OCI-LY1 (cell line): ENCODE results near the gene SOX5.

Source experiments
- H2AFZ ChIP-seq: fragments of 200-600 bp; sonication (generic), shearing (Covaris generic); 2 replicates; pipeline ENCODE4 v1.6.0; 2014; ENCODE audit warnings: antibody characterized with exemption, mild to moderate bottlenecking, low read length
- H3F3A ChIP-seq: fragments of 200-600 bp; sonication (generic), shearing (Covaris generic); 2 replicates; pipeline ENCODE4 v1.6.0; 2014; ENCODE audit warnings: mild to moderate bottlenecking, antibody characterized with exemption, low read length, moderate library complexity; ENCODE audit not compliant: insufficient read depth
- H3K27ac ChIP-seq: fragments of 200-600 bp; sonication (generic); 2 replicates; pipeline ENCODE4 v1.5.1; 2014; ENCODE audit warnings: low read length, mixed run types, mild to moderate bottlenecking, low read depth; ENCODE audit not compliant: poor library complexity, severe bottlenecking
- H3K27me3 ChIP-seq: fragments of 200-600 bp; sonication (generic); 2 replicates; pipeline ENCODE4 v1.6.0; 2014; ENCODE audit warnings: antibody characterized with exemption, mild to moderate bottlenecking, low read length, moderate library complexity; ENCODE audit not compliant: insufficient read depth
- H3K36me3 ChIP-seq: fragments of 200-600 bp; sonication (generic); 2 replicates; pipeline ENCODE4 v1.6.1; 2014; ENCODE audit warnings: mild to moderate bottlenecking, antibody characterized with exemption, low read length, moderate library complexity, mixed read lengths; ENCODE audit not compliant: insufficient read depth
- H3K4me1 ChIP-seq: fragments of 200-600 bp; sonication (generic); 2 replicates; pipeline ENCODE4 v1.5.1; 2014; ENCODE audit warnings: mild to moderate bottlenecking, low read length, moderate library complexity; ENCODE audit not compliant: insufficient read depth, severe bottlenecking
- H3K4me2 ChIP-seq: fragments of 200-600 bp; sonication (generic), shearing (Covaris generic); 2 replicates; pipeline ENCODE4 v1.6.1; 2014; ENCODE audit warnings: low read length
- H3K4me3 ChIP-seq: fragments of 200-600 bp; sonication (generic); 2 replicates; pipeline ENCODE4 v1.5.1; 2014; ENCODE audit warnings: low read length, low read depth, mild to moderate bottlenecking, mixed read lengths; ENCODE audit not compliant: poor library complexity, severe bottlenecking
- H3K79me2 ChIP-seq: fragments of 200-600 bp; shearing (Covaris generic); 2 replicates; pipeline ENCODE4 v1.6.1; 2016; ENCODE audit warnings: mixed run types, low read length, mixed read lengths; ENCODE audit not compliant: insufficient read depth
- H3K9ac ChIP-seq: fragments of 200-600 bp; sonication (generic), shearing (Covaris generic); 2 replicates; pipeline ENCODE4 v1.6.1; 2014; ENCODE audit warnings: mild to moderate bottlenecking, low read length, mixed read lengths
- H3K9me2 ChIP-seq: fragments of 200-600 bp; sonication (generic), shearing (Covaris generic); 2 replicates; pipeline ENCODE4 v1.6.1; 2014; ENCODE audit warnings: low read depth, mild to moderate bottlenecking, low read length, mixed read lengths
- H3K9me3 ChIP-seq: fragments of 200-600 bp; shearing (Covaris generic); 2 replicates; pipeline ENCODE4 v1.6.1; 2014; ENCODE audit warnings: low read length, mixed read lengths
- H4K20me1 ChIP-seq: fragments of 200-600 bp; sonication (generic), shearing (Covaris generic); 2 replicates; pipeline ENCODE4 v1.6.0; 2016; ENCODE audit warnings: mild to moderate bottlenecking, low read length; ENCODE audit not compliant: insufficient read depth
- CTCF ChIP-seq: fragments of 200-600 bp; sonication (generic), shearing (Covaris generic); IDR thresholded peaks from 2 replicates; pipeline ENCODE4 v1.5.1; 2017; ENCODE audit warnings: mild to moderate bottlenecking, antibody characterized with exemption, low read length, moderate library complexity, mixed read lengths
- EZH2 ChIP-seq: fragments of 200-600 bp; sonication (generic), shearing (Covaris generic); IDR thresholded peaks from 2 replicates; pipeline ENCODE4 v1.8.0; 2017; ENCODE audit warnings: borderline replicate concordance, mixed run types, mild to moderate bottlenecking, antibody characterized with exemption, low read length, moderate library complexity, mixed read lengths

SOX5 gene

GRCh38 chr12:23542187-23542586 lies 407.3 kb downstream of the SOX5 start:
- no peaks in the 10 kb centered on the region for H3K79me2 ChIP-seq
- H3K27ac ChIP-seq, result no peak overlapping the region
- H3K9me3 ChIP-seq, result no peaks in the 10 kb centered on the region
- H4K20me1 ChIP-seq, result no peaks in the 10 kb centered on the region
- no peak overlapping the region for H3K4me2 ChIP-seq
- H2AFZ ChIP-seq, result no peak overlapping the region
- no peaks in the 10 kb centered on the region for H3F3A ChIP-seq
- H3K4me3 ChIP-seq, result no peak overlapping the region
- no peak for TF ChIP-seq EZH2
- no peak for TF ChIP-seq CTCF
- H3K9ac ChIP-seq, result no peak overlapping the region
- peaks cover 3% of the 10 kb centered on the region for H3K4me1 ChIP-seq
- H3K9me2 ChIP-seq, result no peaks in the 10 kb centered on the region
- H3K36me3 ChIP-seq, result no peaks in the 10 kb centered on the region; the same call in 1 of the 2 replicates
- H3K27me3 ChIP-seq, result peaks cover 4% of the 10 kb centered on the region; the same call in 1 of the 2 replicates

- TF ChIP-seq CTCF (no peak), EZH2 (no peak)
- H3K4me3 ChIP-seq, result no peak overlapping the region
These were observed 408.9 kb downstream of the SOX5 start for GRCh38 chr12:23540572-23540971.

GRCh38 chr12:23536293-23536692 lies 413.2 kb downstream of the SOX5 start:
- Histone ChIP-seq H3K4me2 (no peak overlapping the region; the same call in 1 of the 2 replicates), H3K79me2 (no peaks in the 10 kb centered on the region), H3K9me3 (no peaks in the 10 kb centered on the region), H3K9me2 (no peaks in the 10 kb centered on the region), H3K4me1 (peaks cover 26% of the 10 kb centered on the region), H3K27ac (peak overlapping the region; percentile 79), H2AFZ (no peak overlapping the region), H3K9ac (no peak overlapping the region), H3K27me3 (no peaks in the 10 kb centered on the region), H3F3A (no peaks in the 10 kb centered on the region), H3K4me3 (no peak overlapping the region), H3K36me3 (no peaks in the 10 kb centered on the region), H4K20me1 (no peaks in the 10 kb centered on the region)
- TF ChIP-seq EZH2, result no peak
- TF ChIP-seq CTCF, result no peak

More at GRCh38 chr12:23540572-23540971, 408.9 kb downstream of the SOX5 start:
- Histone ChIP-seq H3F3A (no peaks in the 10 kb centered on the region), H3K36me3 (no peaks in the 10 kb centered on the region; the same call in 1 of the 2 replicates), H4K20me1 (no peaks in the 10 kb centered on the region), H3K9ac (no peak overlapping the region), H3K79me2 (no peaks in the 10 kb centered on the region), H2AFZ (no peak overlapping the region), H3K27me3 (peaks cover 4% of the 10 kb centered on the region; the same call in 1 of the 2 replicates), H3K27ac (no peak overlapping the region), H3K9me3 (no peaks in the 10 kb centered on the region), H3K4me1 (peaks cover 18% of the 10 kb centered on the region), H3K9me2 (no peaks in the 10 kb centered on the region), H3K4me2 (no peak overlapping the region)
